Activated T-helper 17 cell treated with anti-CD3 and anti-CD28 coated beads, Interleukin-2, amount 50 U/mL, for 72 hours (primary cell): ENCODE data around the gene PRRG2. TPM values are rescaled to one million over a fixed set of nuclear protein-coding genes. Genes with fewer than 3 reads are reported as not detected.
"Not testable (repeated sequence)": the region's sequence is repeated elsewhere in the genome, so short reads cannot be mapped to it uniquely, and the experiment has no call there.

Experiments
- ATAC-seq: fragments of 150-1000 bp; cut with Tn5 transposase; replicated peaks from 2 replicates; pipeline ENCODE4 v1.10.0; 2021; ENCODE audit warnings: mild to moderate bottlenecking, moderate library complexity
- H3K27ac Mint-ChIP-seq: one replicate; pipeline ENCODE4 v1.8.0; 2022; ENCODE audit warnings: mixed read lengths
- H3K27me3 Mint-ChIP-seq: one replicate; pipeline ENCODE4 v1.8.0; 2022; ENCODE audit warnings: mixed read lengths
- H3K36me3 Mint-ChIP-seq: one replicate; pipeline ENCODE4 v1.8.0; 2022; ENCODE audit warnings: low read depth, mild to moderate bottlenecking, mixed read lengths
- H3K4me1 Mint-ChIP-seq: one replicate; pipeline ENCODE4 v1.8.0; 2022; ENCODE audit warnings: mixed read lengths
- H3K4me3 Mint-ChIP-seq: one replicate; pipeline ENCODE4 v1.8.0; 2022; ENCODE audit warnings: mild to moderate bottlenecking, mixed read lengths
- H3K9me3 Mint-ChIP-seq: one replicate; pipeline ENCODE4 v1.8.0; 2022; ENCODE audit warnings: mixed read lengths
- total RNA-seq, 2 donors: library from RNA; stranded (reverse); gene quantifications; one replicate each; pipeline ENCODE4 v1.2.3, GENCODE V29; 2022

PRRG2 gene
- total RNA-seq, 2 donors from 2014 or later: 3.8 to 12.3 TPM

DNA sequence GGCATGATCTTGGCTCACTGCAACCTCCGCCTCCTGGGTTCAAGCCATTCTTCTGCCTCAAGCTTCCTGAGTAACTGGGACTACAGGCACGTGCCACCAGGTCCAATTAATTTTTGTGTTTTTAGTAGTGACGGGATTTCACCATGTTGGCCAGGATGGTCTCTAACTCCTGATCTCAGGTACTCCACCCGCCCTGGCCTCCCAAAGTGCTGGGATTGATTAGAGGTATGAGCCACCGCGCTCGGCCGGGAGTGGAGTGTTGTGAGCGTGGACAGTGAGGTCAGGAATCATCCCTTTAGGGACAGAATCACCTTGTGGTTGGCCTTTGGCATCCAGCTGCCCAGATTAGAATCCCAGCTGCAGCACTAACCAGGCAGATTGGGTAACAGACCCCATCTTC lies 48.5 kb downstream of the PRRG2 start:
- H3K4me1 Mint-ChIP-seq: peaks cover 5% of the 10 kb centered on the region
- no peaks in the 10 kb centered on the region for H3K9me3 Mint-ChIP-seq
- no peak overlapping the region for H3K27ac Mint-ChIP-seq
- H3K36me3 Mint-ChIP-seq: peaks cover 25% of the 10 kb centered on the region
- no peak for ATAC-seq
- H3K4me3 Mint-ChIP-seq: no peak overlapping the region
- H3K27me3 Mint-ChIP-seq: no peaks in the 10 kb centered on the region

- no peak overlapping the region for H3K27ac Mint-ChIP-seq
- H3K4me3 Mint-ChIP-seq: no peak overlapping the region
- H3K36me3 Mint-ChIP-seq: peaks cover 18% of the 10 kb centered on the region
Observed at GRCh38 chr19:49631014-49631588, 50.0 kb downstream of the PRRG2 start.

DNA sequence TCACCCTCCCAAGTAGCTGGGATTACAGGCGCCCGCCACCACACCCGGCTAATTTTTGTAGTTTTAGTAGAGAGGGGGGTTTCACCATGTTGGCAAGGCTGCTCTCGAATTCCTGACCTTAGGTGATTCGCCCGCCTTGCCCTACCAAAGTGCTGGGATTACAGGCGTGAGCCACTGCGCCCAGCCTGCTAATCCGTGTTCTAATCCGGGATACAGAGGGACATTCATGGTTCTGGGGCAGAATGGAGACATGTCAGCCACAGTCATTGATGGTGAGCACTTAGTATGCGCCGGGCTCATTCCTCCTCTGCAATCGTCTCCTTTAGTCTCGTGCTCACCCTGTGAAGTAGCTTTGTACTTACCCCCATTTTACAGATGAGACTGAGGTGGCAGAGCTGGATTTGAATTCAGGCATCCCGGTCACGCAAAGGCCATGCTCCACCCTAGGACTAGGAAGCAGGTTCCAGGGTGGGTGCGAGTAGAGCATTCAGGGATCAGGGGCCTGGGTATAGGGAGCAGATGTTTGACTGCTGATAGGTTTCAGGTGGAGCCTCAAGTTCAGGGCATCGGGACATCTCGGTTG lies 50.6 kb downstream of the PRRG2 start:
- Mint-ChIP-seq H3K9me3 (no peaks in the 10 kb centered on the region), H3K4me3 (no peak overlapping the region), H3K36me3 (peaks cover 13% of the 10 kb centered on the region), H3K27me3 (no peaks in the 10 kb centered on the region), H3K4me1 (peaks cover 11% of the 10 kb centered on the region), H3K27ac (no peak overlapping the region)
- ATAC-seq: no peak

More at GRCh38 chr19:49631014-49631588, 50.0 kb downstream of the PRRG2 start:
- peaks cover 9% of the 10 kb centered on the region for H3K4me1 Mint-ChIP-seq
- ATAC-seq: no peak
- H3K27me3 Mint-ChIP-seq: no peaks in the 10 kb centered on the region
- H3K9me3 Mint-ChIP-seq: no peaks in the 10 kb centered on the region

DNA sequence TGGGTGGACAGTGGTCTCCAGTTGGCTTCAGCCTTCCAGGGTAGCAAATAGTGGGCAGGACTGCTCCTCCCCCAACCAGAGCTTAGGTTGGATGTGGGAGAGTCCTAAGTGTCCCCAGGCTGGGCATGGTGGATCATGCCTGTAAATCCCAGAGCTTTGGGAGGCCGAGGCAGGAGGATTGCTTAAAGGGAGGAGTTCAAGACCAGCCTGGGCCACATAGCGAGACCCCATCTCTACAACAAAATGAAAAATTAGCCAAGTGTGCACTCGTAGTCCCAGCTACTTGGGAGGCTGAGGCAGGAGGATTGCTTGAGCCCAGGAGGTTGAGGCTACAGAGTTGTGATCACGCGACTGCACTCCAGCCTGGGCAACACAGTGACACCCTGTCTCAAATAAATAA lies 51.5 kb downstream of the PRRG2 start:
- H3K36me3 Mint-ChIP-seq: peaks cover 6% of the 10 kb centered on the region
- no peak overlapping the region for H3K27ac Mint-ChIP-seq
- H3K4me3 Mint-ChIP-seq: no peak overlapping the region
- peaks cover 12% of the 10 kb centered on the region for H3K4me1 Mint-ChIP-seq
- no peaks in the 10 kb centered on the region for H3K27me3 Mint-ChIP-seq
- no peak for ATAC-seq
- H3K9me3 Mint-ChIP-seq: no peaks in the 10 kb centered on the region

GRCh38 chr19:49633273-49633672 lies 52.2 kb downstream of the PRRG2 start:
- H3K36me3 Mint-ChIP-seq, H3K4me3 Mint-ChIP-seq, H3K27me3 Mint-ChIP-seq, H3K27ac Mint-ChIP-seq, H3K9me3 Mint-ChIP-seq, ATAC-seq: not testable (repeated sequence)
- peaks cover 17% of the 10 kb centered on the region for H3K4me1 Mint-ChIP-seq

- Mint-ChIP-seq H3K4me1 (peaks cover 21% of the 10 kb centered on the region), H3K4me3 (peak overlapping the region; percentile 6), H3K9me3 (no peaks in the 10 kb centered on the region), H3K27me3 (no peaks in the 10 kb centered on the region), H3K27ac (peak overlapping the region; percentile 22), H3K36me3 (peaks cover 4% of the 10 kb centered on the region)
- ATAC-seq: no peak
Observed at GRCh38 chr19:49635530-49636232, 54.6 kb downstream of the PRRG2 start.

- Mint-ChIP-seq H3K27ac (no peak overlapping the region), H3K4me1 (peaks cover 21% of the 10 kb centered on the region)
Observed at GRCh38 chr19:49636233-49636932, 55.3 kb downstream of the PRRG2 start.

GRCh38 chr19:49637821-49638738 lies 57.0 kb downstream of the PRRG2 start:
- no peaks in the 10 kb centered on the region for H3K27me3 Mint-ChIP-seq

More at GRCh38 chr19:49636233-49636932, 55.3 kb downstream of the PRRG2 start:
- ATAC-seq: no peak
- H3K4me3 Mint-ChIP-seq: peak overlapping the region; percentile 6
- no peaks in the 10 kb centered on the region for H3K27me3 Mint-ChIP-seq
- no peaks in the 10 kb centered on the region for H3K9me3 Mint-ChIP-seq
- H3K36me3 Mint-ChIP-seq: peaks cover 8% of the 10 kb centered on the region

GRCh38 chr19:49639401-49640112 lies 58.4 kb downstream of the PRRG2 start:
- no peak for ATAC-seq
- Mint-ChIP-seq H3K4me1 (peaks cover 41% of the 10 kb centered on the region), H3K9me3 (no peaks in the 10 kb centered on the region), H3K27ac (peak overlapping the region; percentile 98), H3K36me3 (peaks cover 26% of the 10 kb centered on the region), H3K4me3 (peak overlapping the region; percentile 99), H3K27me3 (no peaks in the 10 kb centered on the region)

More at GRCh38 chr19:49637821-49638738, 57.0 kb downstream of the PRRG2 start:
- no peaks in the 10 kb centered on the region for H3K9me3 Mint-ChIP-seq
- peaks cover 28% of the 10 kb centered on the region for H3K4me1 Mint-ChIP-seq
- H3K27ac Mint-ChIP-seq: peak overlapping the region; percentile 98
- H3K36me3 Mint-ChIP-seq: peaks cover 14% of the 10 kb centered on the region
- no peak for ATAC-seq
- peak overlapping the region; percentile 99 for H3K4me3 Mint-ChIP-seq

- Mint-ChIP-seq H3K4me3 (peak within 1 kb of the TSS; percentile 99), H3K27ac (peak within 1 kb of the TSS; percentile 98), H3K9me3 (no peaks in the 10 kb centered on the region), H3K27me3 (no peaks in the 10 kb centered on the region), H3K4me1 (peaks cover 42% of the 10 kb centered on the region), H3K36me3 (peaks cover 29% of the 10 kb centered on the region)
- ATAC-seq: peak; percentile 75
Observed at GRCh38 chr19:49640113-49640898, 59.2 kb downstream of the PRRG2 start, which contains the start of gene RRAS. RRAS (minus strand) TSS chr19:49640143; CDS start chr19:49640098, 45 bp downstream.
